ENCODE results near the gene GNLY.
"Not testable (repeated sequence)": the region's sequence is repeated elsewhere in the genome, so short reads cannot be mapped to it uniquely, and the experiment has no call there.

GRCh38 chr2:85660301-85660700, 33.9 kb upstream of the GNLY start:
- TF ChIP-seq, protein P1, sequence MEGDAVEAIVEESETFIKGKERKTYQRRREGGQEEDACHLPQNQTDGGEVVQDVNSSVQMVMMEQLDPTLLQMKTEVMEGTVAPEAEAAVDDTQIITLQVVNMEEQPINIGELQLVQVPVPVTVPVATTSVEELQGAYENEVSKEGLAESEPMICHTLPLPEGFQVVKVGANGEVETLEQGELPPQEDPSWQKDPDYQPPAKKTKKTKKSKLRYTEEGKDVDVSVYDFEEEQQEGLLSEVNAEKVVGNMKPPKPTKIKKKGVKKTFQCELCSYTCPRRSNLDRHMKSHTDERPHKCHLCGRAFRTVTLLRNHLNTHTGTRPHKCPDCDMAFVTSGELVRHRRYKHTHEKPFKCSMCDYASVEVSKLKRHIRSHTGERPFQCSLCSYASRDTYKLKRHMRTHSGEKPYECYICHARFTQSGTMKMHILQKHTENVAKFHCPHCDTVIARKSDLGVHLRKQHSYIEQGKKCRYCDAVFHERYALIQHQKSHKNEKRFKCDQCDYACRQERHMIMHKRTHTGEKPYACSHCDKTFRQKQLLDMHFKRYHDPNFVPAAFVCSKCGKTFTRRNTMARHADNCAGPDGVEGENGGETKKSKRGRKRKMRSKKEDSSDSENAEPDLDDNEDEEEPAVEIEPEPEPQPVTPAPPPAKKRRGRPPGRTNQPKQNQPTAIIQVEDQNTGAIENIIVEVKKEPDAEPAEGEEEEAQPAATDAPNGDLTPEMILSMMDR (conservative IDR thresholded peaks at IDR 0.05; ENCODE audit: low read depth, low read length), result not testable (repeated sequence)
- TF ChIP-seq EZH2 (IDR thresholded peaks at IDR 0.05; ENCODE audit: low read length, unreplicated experiment), result not testable (repeated sequence)

Data from PC-3 (cell line).